Measurements from ENCODE around the gene THAP3.
"Not testable (repeated sequence)": the region's sequence is repeated elsewhere in the genome, so short reads cannot be mapped to it uniquely, and the experiment has no call there.

- not testable (repeated sequence) for TF ChIP-seq POLR2A, CTCF (IDR thresholded peaks at IDR 0.05)
Measured at GRCh38 chr1:6640867-6641266, 16.2 kb downstream of the THAP3 start.

Measured in lower leg skin (tissue), 3 donors.